ENCODE measurements around the gene TOP2A.
"Not testable (repeated sequence)": the region's sequence is repeated elsewhere in the genome, so short reads cannot be mapped to it uniquely, and the experiment has no call there.

The TOP2A gene

GRCh38 chr17:40430272-40431230, 12.9 kb upstream of the TOP2A start:
- no peak overlapping the region for H3K4me3 ChIP-seq (ENCODE audit: low read length)
- no peaks in the 10 kb centered on the region for H3K36me3 ChIP-seq (ENCODE audit: insufficient read depth, low read length)
- H3K4me1 ChIP-seq (ENCODE audit: insufficient read depth, low read length) = no peaks in the 10 kb centered on the region
- H3K9me3 ChIP-seq (ENCODE audit: low read length) = no peaks in the 10 kb centered on the region
- H2AFZ ChIP-seq (ENCODE audit: low read depth, low read length) = no peak overlapping the region
- H3K27me3 ChIP-seq (ENCODE audit: insufficient read depth, low read length) = peaks cover 5% of the 10 kb centered on the region

GRCh38 chr17:40427002-40427491, 9.4 kb upstream of the TOP2A start:
- H3K27me3 ChIP-seq (ENCODE audit: insufficient read depth, low read length) = peaks cover 3% of the 10 kb centered on the region
- no peak overlapping the region for H2AFZ ChIP-seq (ENCODE audit: low read depth, low read length)
- H3K36me3 ChIP-seq (ENCODE audit: insufficient read depth, low read length) = no peaks in the 10 kb centered on the region
- no peaks in the 10 kb centered on the region for H3K9me3 ChIP-seq (ENCODE audit: low read length)
- H3K4me3 ChIP-seq (ENCODE audit: low read length) = no peak overlapping the region
- no peaks in the 10 kb centered on the region for H3K4me1 ChIP-seq (ENCODE audit: insufficient read depth, low read length)

- no peak overlapping the region for H3K4me3 ChIP-seq (ENCODE audit: low read length)
- H3K36me3 ChIP-seq (ENCODE audit: insufficient read depth, low read length) = no peaks in the 10 kb centered on the region
- H2AFZ ChIP-seq (ENCODE audit: low read depth, low read length) = no peak overlapping the region
- H3K9me3 ChIP-seq (ENCODE audit: low read length) = no peaks in the 10 kb centered on the region
- H3K27me3 ChIP-seq (ENCODE audit: insufficient read depth, low read length) = peaks cover 3% of the 10 kb centered on the region
- no peaks in the 10 kb centered on the region for H3K4me1 ChIP-seq (ENCODE audit: insufficient read depth, low read length)
These were observed 8.0 kb upstream of the TOP2A start for GRCh38 chr17:40425741-40426140.

- H3K27me3 ChIP-seq (ENCODE audit: insufficient read depth, low read length) = peaks cover 3% of the 10 kb centered on the region
- H3K4me1 ChIP-seq (ENCODE audit: insufficient read depth, low read length) = peaks cover 12% of the 10 kb centered on the region
- H3K4me3 ChIP-seq (ENCODE audit: low read length) = no peak overlapping the region
- no peak overlapping the region for H2AFZ ChIP-seq (ENCODE audit: low read depth, low read length)
- H3K36me3 ChIP-seq (ENCODE audit: insufficient read depth, low read length) = no peaks in the 10 kb centered on the region
- H3K9me3 ChIP-seq (ENCODE audit: low read length) = no peaks in the 10 kb centered on the region
These were observed 5.4 kb upstream of the TOP2A start for GRCh38 chr17:40422990-40423633.

- H3K36me3 ChIP-seq (ENCODE audit: insufficient read depth, low read length) = peaks cover 12% of the 10 kb centered on the region
- H3K9me3 ChIP-seq (ENCODE audit: low read length) = no peaks in the 10 kb centered on the region
- peaks cover 27% of the 10 kb centered on the region for H3K4me1 ChIP-seq (ENCODE audit: insufficient read depth, low read length)
- no peak overlapping the region for H3K4me3 ChIP-seq (ENCODE audit: low read length)
- no peak overlapping the region for H2AFZ ChIP-seq (ENCODE audit: low read depth, low read length)
- H3K27me3 ChIP-seq (ENCODE audit: insufficient read depth, low read length) = no peaks in the 10 kb centered on the region
These were observed 2.0 kb upstream of the TOP2A start for GRCh38 chr17:40419559-40420331.

- Histone ChIP-seq H3K9me3 (ENCODE audit: low read length) (no peaks in the 10 kb centered on the region), H3K4me1 (ENCODE audit: insufficient read depth, low read length) (peaks cover 27% of the 10 kb centered on the region), H3K4me3 (ENCODE audit: low read length) (peak overlapping the region; percentile 70), H3K36me3 (ENCODE audit: insufficient read depth, low read length) (peaks cover 22% of the 10 kb centered on the region), H2AFZ (ENCODE audit: low read depth, low read length) (peak overlapping the region; percentile 91), H3K27me3 (ENCODE audit: insufficient read depth, low read length) (no peaks in the 10 kb centered on the region)
These were observed 671 bp upstream of the TOP2A start for GRCh38 chr17:40418428-40418706.

- peak overlapping the region; percentile 30 for H2AFZ ChIP-seq (ENCODE audit: low read depth, low read length)
- H3K36me3 ChIP-seq (ENCODE audit: insufficient read depth, low read length) = peaks cover 34% of the 10 kb centered on the region
- H3K27me3 ChIP-seq (ENCODE audit: insufficient read depth, low read length) = no peaks in the 10 kb centered on the region
- peak overlapping the region; percentile 70 for H3K4me3 ChIP-seq (ENCODE audit: low read length)
- peaks cover 27% of the 10 kb centered on the region for H3K4me1 ChIP-seq (ENCODE audit: insufficient read depth, low read length)
- H3K9me3 ChIP-seq (ENCODE audit: low read length) = no peaks in the 10 kb centered on the region
These were observed 463 bp downstream of the TOP2A start for GRCh38 chr17:40417258-40417608.

GRCh38 chr17:40416671-40417070, 1.0 kb downstream of the TOP2A start:
- H3K9me3 ChIP-seq (ENCODE audit: low read length) = no peaks in the 10 kb centered on the region
- H3K4me3 ChIP-seq (ENCODE audit: low read length) = peak overlapping the region; percentile 70
- peaks cover 27% of the 10 kb centered on the region for H3K4me1 ChIP-seq (ENCODE audit: insufficient read depth, low read length)
- H3K36me3 ChIP-seq (ENCODE audit: insufficient read depth, low read length) = peaks cover 39% of the 10 kb centered on the region
- H3K27me3 ChIP-seq (ENCODE audit: insufficient read depth, low read length) = no peaks in the 10 kb centered on the region
- H2AFZ ChIP-seq (ENCODE audit: low read depth, low read length) = no peak overlapping the region

- peaks cover 52% of the 10 kb centered on the region for H3K36me3 ChIP-seq (ENCODE audit: insufficient read depth, low read length)
These were observed 2.3 kb downstream of the TOP2A start for GRCh38 chr17:40415390-40415789.

GRCh38 chr17:40414312-40414711, 3.4 kb downstream of the TOP2A start:
- H3K36me3 ChIP-seq (ENCODE audit: insufficient read depth, low read length) = peaks cover 60% of the 10 kb centered on the region
- H3K9me3 ChIP-seq (ENCODE audit: low read length) = not testable (repeated sequence)

More at GRCh38 chr17:40415390-40415789, 2.3 kb downstream of the TOP2A start:
- Histone ChIP-seq H2AFZ (ENCODE audit: low read depth, low read length) (no peak overlapping the region), H3K9me3 (ENCODE audit: low read length) (no peaks in the 10 kb centered on the region), H3K4me3 (ENCODE audit: low read length) (peak overlapping the region; percentile 15), H3K4me1 (ENCODE audit: insufficient read depth, low read length) (peaks cover 27% of the 10 kb centered on the region), H3K27me3 (ENCODE audit: insufficient read depth, low read length) (no peaks in the 10 kb centered on the region)

GRCh38 chr17:40412880-40413279, 4.8 kb downstream of the TOP2A start:
- peaks cover 14% of the 10 kb centered on the region for H3K4me1 ChIP-seq (ENCODE audit: insufficient read depth, low read length)
- peaks cover 68% of the 10 kb centered on the region for H3K36me3 ChIP-seq (ENCODE audit: insufficient read depth, low read length)
- no peaks in the 10 kb centered on the region for H3K9me3 ChIP-seq (ENCODE audit: low read length)
- no peak overlapping the region for H2AFZ ChIP-seq (ENCODE audit: low read depth, low read length)
- no peaks in the 10 kb centered on the region for H3K27me3 ChIP-seq (ENCODE audit: insufficient read depth, low read length)
- no peak overlapping the region for H3K4me3 ChIP-seq (ENCODE audit: low read length)

More at GRCh38 chr17:40414312-40414711, 3.4 kb downstream of the TOP2A start:
- H3K27me3 ChIP-seq (ENCODE audit: insufficient read depth, low read length); H3K4me3 ChIP-seq (ENCODE audit: low read length); H2AFZ ChIP-seq (ENCODE audit: low read depth, low read length): not testable (repeated sequence)
- peaks cover 17% of the 10 kb centered on the region for H3K4me1 ChIP-seq (ENCODE audit: insufficient read depth, low read length)

- H3K36me3 ChIP-seq (ENCODE audit: insufficient read depth, low read length) = peaks cover 77% of the 10 kb centered on the region
- no peak overlapping the region for H2AFZ ChIP-seq (ENCODE audit: low read depth, low read length)
- peaks cover 13% of the 10 kb centered on the region for H3K4me1 ChIP-seq (ENCODE audit: insufficient read depth, low read length)
- no peaks in the 10 kb centered on the region for H3K9me3 ChIP-seq (ENCODE audit: low read length)
- no peak overlapping the region for H3K4me3 ChIP-seq (ENCODE audit: low read length)
- no peaks in the 10 kb centered on the region for H3K27me3 ChIP-seq (ENCODE audit: insufficient read depth, low read length)
These were observed 5.9 kb downstream of the TOP2A start for GRCh38 chr17:40411821-40412220.

GRCh38 chr17:40410082-40410481, 7.6 kb downstream of the TOP2A start:
- no peaks in the 10 kb centered on the region for H3K9me3 ChIP-seq (ENCODE audit: low read length)
- H3K4me3 ChIP-seq (ENCODE audit: low read length) = no peak overlapping the region
- no peaks in the 10 kb centered on the region for H3K4me1 ChIP-seq (ENCODE audit: insufficient read depth, low read length)
- peaks cover 77% of the 10 kb centered on the region for H3K36me3 ChIP-seq (ENCODE audit: insufficient read depth, low read length)
- H2AFZ ChIP-seq (ENCODE audit: low read depth, low read length) = no peak overlapping the region
- no peaks in the 10 kb centered on the region for H3K27me3 ChIP-seq (ENCODE audit: insufficient read depth, low read length)
